ENCODE data around the gene CLCNKA.

The CLCNKA gene

DNA sequence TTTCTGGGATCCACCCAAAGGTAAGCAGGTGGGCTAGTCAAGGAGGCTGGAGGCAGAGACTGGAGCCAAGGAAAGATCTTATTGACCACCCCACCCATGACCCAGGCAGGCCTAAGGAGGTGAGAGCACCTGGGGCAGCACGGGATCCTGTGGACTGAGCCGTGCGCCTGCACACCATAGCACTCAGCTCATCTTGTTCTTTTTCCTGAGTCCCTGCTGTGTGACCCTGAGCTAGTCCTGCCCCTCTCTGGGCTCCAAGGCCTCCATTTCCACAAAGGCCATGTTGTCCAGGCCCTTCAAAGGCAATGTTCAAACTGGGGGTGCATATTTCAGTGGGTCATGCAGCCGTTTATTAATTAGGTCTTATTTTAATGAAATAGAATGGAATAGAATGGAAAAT lies 44.4 kb downstream of the CLCNKA start:
- DNase-seq: no peak

- no peak for DNase-seq
These were observed 45.4 kb downstream of the CLCNKA start for GRCh38 chr1:16067127-16067768.

GRCh38 chr1:16067933-16068332 lies 46.1 kb downstream of the CLCNKA start:
- no peak for DNase-seq

DNA sequence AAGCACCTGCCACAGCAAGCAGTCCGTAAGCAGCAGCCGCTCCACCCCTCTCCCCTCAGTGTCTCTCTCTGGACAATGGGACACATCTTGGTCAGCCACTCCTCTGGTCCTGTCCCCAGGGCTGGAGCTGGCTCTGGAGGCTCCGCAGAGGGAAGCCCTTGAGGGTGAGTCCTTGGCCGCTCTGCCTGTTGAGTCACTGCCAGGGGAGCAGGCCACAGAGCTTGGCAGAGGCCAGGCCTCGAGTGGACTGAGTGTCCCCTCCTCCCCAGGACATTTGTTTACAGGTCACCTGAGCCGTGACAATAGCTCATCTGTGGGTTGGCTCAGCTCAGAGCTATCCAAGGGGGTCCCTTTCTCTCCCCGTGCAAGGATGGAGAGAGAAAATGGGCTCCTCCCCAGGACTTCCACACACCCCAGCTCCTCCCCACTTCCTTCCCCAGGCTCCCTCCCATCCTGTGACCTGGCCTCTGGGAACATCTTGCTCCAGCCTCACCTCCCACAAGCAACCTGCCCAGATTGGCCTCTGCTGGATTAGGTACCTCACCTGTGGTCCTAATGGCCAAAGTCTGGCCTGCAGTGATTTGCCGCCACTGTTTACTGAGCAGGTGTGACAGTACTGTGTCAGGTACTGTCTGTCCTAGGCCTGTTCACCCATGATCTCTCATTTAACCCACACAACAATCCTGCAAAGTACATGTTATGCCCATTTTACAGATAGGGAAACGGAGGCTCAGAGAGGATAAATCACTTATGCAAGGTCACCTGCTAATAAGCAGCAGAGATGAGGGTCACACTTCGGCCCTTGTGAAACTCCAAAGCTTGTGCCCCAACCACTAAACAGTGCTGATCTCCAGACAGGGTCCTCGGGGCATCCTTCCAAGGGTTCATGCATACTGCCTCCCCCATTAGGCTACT lies 46.8 kb downstream of the CLCNKA start:
- DNase-seq: no peak

GRCh38 chr1:16070640-16071355 lies 49.0 kb downstream of the CLCNKA start:
- no peak for DNase-seq

GRCh38 chr1:16071614-16072013 lies 49.8 kb downstream of the CLCNKA start:
- no peak for DNase-seq

DNA sequence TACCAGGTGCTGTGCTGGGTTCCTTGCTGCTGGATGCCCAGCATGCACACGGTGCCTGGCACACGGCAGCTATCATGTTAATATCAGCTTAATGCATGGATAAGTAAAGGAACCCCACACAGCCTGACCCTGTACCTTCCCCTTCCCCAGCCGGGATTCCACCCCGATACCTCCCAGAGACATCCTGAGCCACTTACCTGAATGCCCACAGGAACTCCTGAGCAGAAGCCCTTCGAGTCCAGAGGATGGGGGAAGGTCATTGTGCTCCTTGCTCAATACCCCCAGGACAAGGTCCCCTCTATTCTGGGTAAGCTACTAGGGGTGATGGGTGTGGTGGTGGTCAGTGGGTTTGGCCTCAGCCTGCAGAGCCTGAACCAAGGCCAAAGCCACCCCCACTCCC lies 50.3 kb downstream of the CLCNKA start:
- no peak for DNase-seq

DNA sequence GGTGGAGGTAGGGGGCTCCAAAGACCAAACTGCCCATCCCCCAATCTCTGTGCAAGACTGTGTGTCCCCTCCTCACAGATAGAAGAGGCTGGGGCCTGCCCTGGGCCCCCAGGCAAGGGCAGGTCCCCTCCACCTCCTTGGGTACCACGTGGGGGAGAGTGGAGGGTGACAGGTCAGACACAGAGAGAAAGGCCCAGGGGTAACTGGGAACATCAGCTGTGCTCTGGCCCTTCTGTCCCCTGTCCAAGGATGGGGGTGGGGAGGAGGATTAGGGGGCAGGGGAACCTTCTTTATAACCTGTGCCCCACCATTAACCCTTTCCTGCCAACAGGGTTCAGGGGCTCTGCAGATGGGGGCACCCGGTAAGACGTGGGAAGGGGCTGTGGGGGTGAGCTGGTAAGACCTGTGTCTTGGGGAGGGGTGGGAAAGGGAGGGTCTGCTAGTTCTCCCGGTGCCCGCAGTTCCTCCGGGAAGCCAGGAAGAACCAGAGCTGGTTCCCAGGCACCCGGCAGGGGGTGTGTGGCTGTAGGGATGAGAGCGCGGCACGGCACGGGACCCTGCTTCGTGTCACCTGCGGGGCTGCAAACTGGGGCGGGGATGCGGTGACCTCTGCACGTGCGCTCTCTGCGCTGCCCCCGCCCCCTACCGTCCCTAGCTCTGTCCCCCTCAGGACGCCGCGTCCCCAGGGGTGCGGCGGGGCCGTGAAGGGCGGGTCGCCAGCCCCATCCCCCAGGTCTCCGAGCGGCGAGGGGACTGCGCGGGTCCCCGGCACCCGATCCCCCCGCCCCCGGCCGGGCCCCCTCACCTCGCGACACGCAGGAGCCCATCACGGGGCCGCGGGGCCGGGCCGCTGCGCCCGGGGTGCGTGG lies 51.0 kb downstream of the CLCNKA start:
- no peak for DNase-seq

DNA sequence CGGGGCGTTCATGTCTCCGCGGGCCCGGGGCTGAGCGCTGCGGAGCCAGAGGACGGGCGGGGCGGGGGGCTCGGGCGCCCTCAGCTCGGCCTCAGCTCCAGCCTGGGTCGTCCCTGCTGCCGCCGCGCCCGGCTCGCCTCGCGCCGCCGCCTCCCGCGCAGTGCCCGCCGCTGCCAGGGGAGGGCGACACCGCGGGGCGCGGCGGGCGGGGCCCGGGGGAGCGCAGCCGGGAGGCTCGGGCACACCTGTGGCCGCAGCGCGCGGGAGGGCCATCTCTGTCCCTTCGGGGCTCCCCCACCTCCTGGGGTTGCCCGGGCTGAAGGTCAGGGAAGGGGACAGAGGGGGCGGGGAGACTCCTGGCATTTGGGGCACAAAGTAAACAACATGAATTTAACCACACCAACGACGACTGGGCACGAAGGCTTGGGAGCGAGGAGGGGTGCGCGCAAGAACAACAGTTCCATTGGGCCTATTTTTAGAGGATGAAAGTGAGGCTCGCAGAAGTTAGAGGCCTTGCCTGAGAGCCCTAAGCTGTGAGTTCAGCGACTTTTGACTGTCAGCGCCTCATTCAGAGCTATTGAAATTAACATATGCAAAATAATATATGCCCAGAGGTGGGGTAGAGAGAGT lies 51.8 kb downstream of the CLCNKA start, which contains the start of gene FAM131C:
Gene FAM131C, minus strand, starts transcription at position 162 of the 630 bp plus-strand sequence. CDS start 209 bp downstream, outside the sequence.
- no peak for DNase-seq

DNA sequence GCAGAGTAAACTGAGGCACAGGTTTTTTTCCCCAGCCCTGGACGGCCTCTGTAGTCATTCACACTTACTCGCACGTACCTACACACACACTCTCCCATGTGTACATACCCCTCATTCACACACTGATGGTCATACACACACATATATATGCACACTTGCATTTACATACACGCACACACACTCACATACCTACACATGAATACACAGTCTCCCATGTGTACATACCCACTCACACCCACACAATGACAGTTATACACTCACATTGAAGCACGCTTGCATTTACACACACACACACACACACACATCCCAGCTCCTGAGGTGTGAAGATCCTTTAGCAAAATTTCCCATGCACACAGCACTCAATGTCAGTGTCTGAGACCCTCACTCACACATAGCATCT lies 52.4 kb downstream of the CLCNKA start:
- DNase-seq: no peak

GRCh38 chr1:16075337-16076030 lies 53.6 kb downstream of the CLCNKA start:
- no peak for DNase-seq

DNA sequence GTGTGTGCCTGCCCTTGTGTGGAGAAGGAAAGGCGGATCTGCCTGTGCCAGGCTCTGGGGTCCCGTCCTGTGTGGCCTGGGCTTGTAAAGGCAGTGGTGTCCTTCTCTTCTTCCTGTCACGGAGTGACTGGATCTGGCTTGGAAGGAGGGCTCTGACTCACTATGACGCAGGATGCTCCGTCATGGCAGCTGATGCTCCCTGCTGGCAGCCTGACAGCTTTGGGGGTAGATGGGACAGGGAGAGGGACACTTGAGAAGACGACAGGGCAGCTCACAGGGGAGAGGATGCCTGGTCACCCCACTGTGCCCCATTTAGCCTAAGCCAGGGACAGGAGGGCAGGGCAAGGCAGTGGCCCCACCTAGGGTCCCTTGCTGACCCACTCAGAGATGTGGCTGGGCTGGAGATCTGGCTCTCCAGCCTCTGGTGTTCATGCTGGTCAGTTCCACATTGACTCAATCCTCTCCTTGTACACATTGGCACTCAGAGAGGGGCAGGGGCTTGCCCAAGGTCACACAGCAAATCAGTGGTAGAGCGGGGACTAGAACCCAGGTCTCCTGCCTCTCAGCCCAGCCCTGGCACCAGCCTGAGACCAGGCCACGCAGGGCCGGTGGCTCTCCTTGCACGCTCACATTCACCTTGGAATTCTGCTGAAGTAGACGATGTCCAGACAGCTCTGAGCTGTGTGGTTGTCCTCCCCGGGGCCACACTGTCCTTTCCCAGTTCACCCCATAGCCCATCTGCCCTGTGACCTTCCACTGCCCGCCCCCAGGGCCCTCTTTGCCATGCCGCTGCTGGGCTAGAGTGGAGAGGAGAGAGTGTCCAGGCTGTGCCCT lies 54.4 kb downstream of the CLCNKA start:
- DNase-seq: peak; percentile 43

DNA sequence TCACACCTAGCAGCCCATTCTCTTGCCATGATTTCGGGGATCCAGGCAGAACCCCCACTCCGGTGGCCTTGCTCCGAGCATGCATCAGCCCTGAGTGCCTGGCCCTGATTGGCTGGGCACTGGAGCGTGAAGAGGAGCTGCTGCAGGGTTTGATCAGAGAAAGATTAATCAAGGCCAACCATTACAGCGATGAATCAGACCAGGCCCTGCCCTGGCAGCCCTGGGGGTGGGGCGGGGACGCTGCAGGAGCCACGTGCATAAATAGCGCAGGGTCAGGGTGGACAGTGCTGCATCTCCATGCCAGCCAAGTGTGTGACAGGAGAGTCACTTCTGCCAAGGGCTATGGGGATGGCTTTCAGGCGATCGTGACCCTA lies 55.0 kb downstream of the CLCNKA start:
- DNase-seq: peak; percentile 37

- no peak for DNase-seq
These were observed 55.8 kb downstream of the CLCNKA start for GRCh38 chr1:16077406-16078245.

DNA sequence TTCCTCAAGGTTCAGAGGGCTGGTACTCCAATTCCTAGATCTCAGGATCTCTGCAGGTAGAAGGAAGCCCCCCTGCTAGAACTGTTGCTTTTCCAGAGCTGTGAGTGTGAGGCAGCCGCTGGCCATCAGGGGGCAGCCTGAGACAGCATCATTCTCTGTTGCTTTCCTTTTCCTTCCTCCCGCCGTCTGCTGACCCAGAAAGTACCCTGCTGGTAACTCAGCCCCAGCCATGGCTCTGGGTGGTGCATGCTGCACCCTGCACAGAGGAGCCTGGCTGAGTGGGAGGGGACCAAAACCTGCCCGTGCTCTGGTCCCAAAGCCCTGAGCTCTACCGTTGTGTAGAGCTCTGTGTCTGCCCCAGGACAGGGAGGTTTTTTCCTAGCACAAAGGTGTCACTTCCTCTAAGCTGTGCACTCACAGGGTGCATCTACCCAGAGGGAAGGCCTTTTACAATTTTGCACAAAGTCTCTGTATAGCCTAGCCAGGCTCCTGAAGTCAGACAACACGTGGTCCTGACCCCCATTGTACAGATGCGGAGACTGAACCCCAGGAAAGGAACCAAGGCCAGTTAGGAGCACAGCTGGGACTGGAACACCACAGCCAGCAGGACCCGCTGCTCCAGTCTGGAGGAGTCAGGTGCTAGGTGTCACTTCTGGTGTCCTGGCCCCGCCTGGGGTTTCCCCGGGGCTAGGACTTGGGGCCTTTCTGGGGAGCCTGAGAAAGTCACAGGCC lies 57.3 kb downstream of the CLCNKA start:
- peak; percentile 51 for DNase-seq

DNA sequence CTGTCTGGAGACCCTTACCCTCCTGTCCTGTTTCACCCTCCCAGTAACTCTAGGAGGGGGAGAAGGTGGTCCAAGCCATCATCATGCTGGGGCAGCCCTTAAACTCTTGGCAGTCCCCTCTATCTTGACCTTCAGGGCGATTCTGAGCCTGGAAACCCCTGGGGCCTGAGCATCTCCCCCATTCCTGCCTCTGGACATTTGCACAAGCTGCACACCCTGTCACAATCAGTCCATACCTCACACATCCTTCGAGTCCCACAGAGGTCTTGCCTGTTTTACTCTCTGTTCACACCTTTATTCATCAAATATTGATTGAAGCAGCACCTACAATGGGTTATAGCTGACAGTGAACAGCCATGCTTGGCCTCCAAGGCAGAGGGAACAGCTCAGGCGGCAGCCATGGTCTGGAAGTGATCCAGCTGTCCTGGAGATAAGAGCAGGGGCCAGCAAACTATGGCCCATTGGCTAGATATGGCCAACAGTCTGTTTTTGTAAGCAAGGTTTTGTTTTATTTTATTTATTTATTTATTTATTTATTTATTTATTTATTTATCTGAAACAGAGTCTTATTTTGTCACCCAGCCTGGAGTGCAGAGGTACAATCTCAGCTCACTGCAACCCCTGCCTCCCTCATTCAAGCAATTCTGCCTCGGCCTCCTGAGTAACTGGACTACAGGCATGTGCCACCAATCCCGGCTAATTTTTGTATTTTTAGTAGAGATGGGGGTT lies 58.8 kb downstream of the CLCNKA start:
- no peak for DNase-seq

DNA sequence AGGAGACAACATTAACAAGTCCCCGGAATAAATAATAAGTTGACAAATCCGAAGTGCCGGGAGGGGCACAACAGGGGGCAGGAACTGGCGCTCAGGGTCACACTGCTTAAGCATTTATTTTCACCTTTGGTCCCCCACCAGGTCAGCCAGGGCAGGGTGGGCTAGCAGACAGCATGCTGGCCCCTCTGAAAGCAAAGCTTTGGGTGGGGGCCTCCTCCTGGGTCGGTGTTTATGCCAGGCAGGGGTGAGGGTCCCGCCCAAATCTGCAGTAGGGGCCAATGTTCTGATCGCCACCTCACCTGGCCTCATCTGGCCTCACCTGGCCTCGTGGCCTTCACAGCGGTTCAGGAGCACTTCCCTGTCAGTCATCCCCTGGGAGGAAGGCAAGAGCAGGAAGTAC lies 59.8 kb downstream of the CLCNKA start:
- no peak for DNase-seq
